HUDEP-2 (cell line): ENCODE measurements around the gene CGB2.
A peak's percentile ranks its signal among the peaks of the same experiment; 100 is the strongest.

Source experiments
- DNase-seq, 76 experiments: peaks; one replicate each; lab custom pipeline; 2025; ENCODE audit not compliant: unreplicated experiment in 76 of 76; lab: John Stamatoyannopoulos, UW

Gene CGB2

GRCh38 chr19:49064768-49065611 lies 33.3 kb downstream of the CGB2 start, which contains the start of gene NTF4:
Gene NTF4, minus strand, starts transcription at chr19:49064818. Its CDS starts 2,821 bp downstream, at chr19:49061997.
- DNase-seq: no peak

GRCh38 chr19:49065905-49066512 lies 34.3 kb downstream of the CGB2 start:
- DNase-seq: no peak

GRCh38 chr19:49067554-49067953 lies 35.9 kb downstream of the CGB2 start:
- DNase-seq: no peak

GRCh38 chr19:49069026-49069425 lies 37.3 kb downstream of the CGB2 start:
- DNase-seq: no peak

GRCh38 chr19:49070416-49070815 lies 38.7 kb downstream of the CGB2 start:
- DNase-seq: no peak

- DNase-seq: peak in 25 of 76 experiments; percentile 8 to 63 (median 40)
These were observed 40.3 kb downstream of the CGB2 start for GRCh38 chr19:49071860-49072547.

GRCh38 chr19:49073514-49074378 lies 42.1 kb downstream of the CGB2 start:
- peak in 19 of 76 experiments; percentile 11 to 42 (median 21) for DNase-seq

GRCh38 chr19:49074869-49075268 lies 43.2 kb downstream of the CGB2 start:
- DNase-seq: peak in 45 of 76 experiments; percentile 8 to 68 (median 45)

- no peak for DNase-seq
These were observed 48.7 kb downstream of the CGB2 start for GRCh38 chr19:49080392-49080791.

GRCh38 chr19:49081273-49081672 lies 49.6 kb downstream of the CGB2 start:
- peak in 5 of 76 experiments; percentile 8 to 48 (median 18) for DNase-seq
